ENCODE data around the gene EPB42. TPM values are rescaled to one million over a fixed set of nuclear protein-coding genes. Genes with fewer than 3 reads are reported as not detected.

Gene EPB42
- polyA plus RNA-seq, 3 donors: 0.08 to 0.13 TPM; not detected in 1

- no peak overlapping the region for H3K4me3 ChIP-seq (replicated peaks in 1 of 3; ENCODE audit: low read depth in 2 of 3, low read length in 3 of 3)
- peaks cover 78 to 100% of the 10 kb centered on the region in 2 donors for H3K36me3 ChIP-seq (replicated peaks in 1 of 2; ENCODE audit: control insufficient read depth in 1 of 2, insufficient read depth in 2 of 2, low read length in 2 of 2)
- H3K79me2 ChIP-seq (ENCODE audit: insufficient read depth, low read length): no peaks in the 10 kb centered on the region
- intact Hi-C loops (cut with micrococcal nuclease): no loop called here
- H3K9me3 ChIP-seq (replicated peaks in 1 of 2; ENCODE audit: control insufficient read depth in 1 of 2, insufficient read depth in 1 of 2, low read length in 2 of 2): no peaks in the 10 kb centered on the region
- no peak for TF ChIP-seq CTCF (IDR thresholded peaks at IDR 0.05)
- H3K27me3 ChIP-seq (ENCODE audit: control insufficient read depth in 2 of 2, insufficient read depth in 2 of 2, low read length in 2 of 2): no peaks in the 10 kb centered on the region
- no peak overlapping the region for H2AFZ ChIP-seq (ENCODE audit: insufficient read depth, low read depth, low read length, poor library complexity, severe bottlenecking)
- H3K4me1 ChIP-seq (ENCODE audit: control insufficient read depth in 1 of 2, insufficient read depth in 2 of 2, low read length in 2 of 2): no peaks in the 10 kb centered on the region
- no peak for DNase-seq
- no CpG with 5 or more reads among the region's 2 CpGs for WGBS (ENCODE audit: insufficient coverage)
- Mint-ChIP-seq H3K4me3 (no peak overlapping the region), H3K36me3 (peaks cover 55 to 74% of the 10 kb centered on the region in 2 donors), H3K27ac (no peak overlapping the region), H3K9me3 (no peaks in the 10 kb centered on the region), H3K4me1 (no peaks in the 10 kb centered on the region), H3K27me3 (ENCODE audit: low read depth in 3 of 3) (no peaks in the 10 kb centered on the region)
- H4K20me1 ChIP-seq (ENCODE audit: insufficient read depth, low read length): no peaks in the 10 kb centered on the region
- no peak overlapping the region for H3K4me2 ChIP-seq (replicated peaks; ENCODE audit: extremely low read depth, low read length, poor library complexity, severe bottlenecking)
- H3K9ac ChIP-seq (ENCODE audit: insufficient read depth, low read length, poor library complexity, severe bottlenecking): no peak overlapping the region
- H3K27ac ChIP-seq (ENCODE audit: low read depth in 1 of 2, low read length in 2 of 2): no peak overlapping the region
Measured at GRCh38 chr15:43151688-43152087, 69.1 kb downstream of the EPB42 start.

- Histone ChIP-seq H3K9ac (ENCODE audit: insufficient read depth, low read length, poor library complexity, severe bottlenecking) (no peak overlapping the region), H3K4me2 (replicated peaks; ENCODE audit: extremely low read depth, low read length, poor library complexity, severe bottlenecking) (no peak overlapping the region), H3K36me3 (replicated peaks in 1 of 2; ENCODE audit: control insufficient read depth in 1 of 2, insufficient read depth in 2 of 2, low read length in 2 of 2) (peaks cover 75 to 98% of the 10 kb centered on the region in 2 donors), H3K4me3 (replicated peaks in 1 of 3; ENCODE audit: low read depth in 2 of 3, low read length in 3 of 3) (no peak overlapping the region), H3K4me1 (ENCODE audit: control insufficient read depth in 1 of 2, insufficient read depth in 2 of 2, low read length in 2 of 2) (no peaks in the 10 kb centered on the region), H4K20me1 (ENCODE audit: insufficient read depth, low read length) (no peaks in the 10 kb centered on the region), H3K79me2 (ENCODE audit: insufficient read depth, low read length) (no peaks in the 10 kb centered on the region), H3K27ac (ENCODE audit: low read depth in 1 of 2, low read length in 2 of 2) (no peak overlapping the region), H3K9me3 (replicated peaks in 1 of 2; ENCODE audit: control insufficient read depth in 1 of 2, insufficient read depth in 1 of 2, low read length in 2 of 2) (no peaks in the 10 kb centered on the region), H3K27me3 (ENCODE audit: control insufficient read depth in 2 of 2, insufficient read depth in 2 of 2, low read length in 2 of 2) (no peaks in the 10 kb centered on the region), H2AFZ (ENCODE audit: insufficient read depth, low read depth, low read length, poor library complexity, severe bottlenecking) (no peak overlapping the region)
- WGBS (ENCODE audit: insufficient coverage): no CpG with 5 or more reads among the region's 5 CpGs
- no peak for TF ChIP-seq CTCF (IDR thresholded peaks at IDR 0.05)
- H3K4me1 Mint-ChIP-seq: no peaks in the 10 kb centered on the region
- no peak overlapping the region for H3K4me3 Mint-ChIP-seq
- DNase-seq: peak in 1 of 3 donors; percentile 34
- H3K36me3 Mint-ChIP-seq: peaks cover 56 to 77% of the 10 kb centered on the region in 2 donors
- peak overlapping the region in 1 of 7 donors; percentile 2 for H3K27ac Mint-ChIP-seq
- H3K27me3 Mint-ChIP-seq (ENCODE audit: low read depth in 3 of 3): no peaks in the 10 kb centered on the region
- intact Hi-C loops (cut with micrococcal nuclease): no loop called here
- H3K9me3 Mint-ChIP-seq: no peaks in the 10 kb centered on the region
Measured at GRCh38 chr15:43150191-43150929, 70.5 kb downstream of the EPB42 start.

Small RNA genes lying within 50 kb of the gene (small RNA-seq; reads per million reads assigned to genes)
- gene RF00019 (ENCODE audit: insufficient read length, low read depth): not detected

Other genes starting within 250 kb of the EPB42 start
- 1 to 10 TPM; 5.1 to 7.9 (median 6.3) TPM for gene UBR1, start 115.0 kb downstream of the EPB42 start, polyA plus RNA-seq
- gene TMEM62, start 87.4 kb downstream of the EPB42 start, polyA plus RNA-seq: 10 to 100 TPM; 10.5 to 11.3 (median 10.8) TPM
- gene CCNDBP1, start 35.6 kb downstream of the EPB42 start, polyA plus RNA-seq: 100 to 1,000 TPM in 2 of 3 donors, 10 to 100 TPM in 1; 79.2 to 205 (median 196) TPM
- gene TGM5, start 45.9 kb upstream of the EPB42 start, polyA plus RNA-seq: not detected
- gene TGM7, start 81.2 kb upstream of the EPB42 start, polyA plus RNA-seq: not detected
- gene LCMT2, start 109.6 kb upstream of the EPB42 start, polyA plus RNA-seq: 1 to 10 TPM in 2 of 3 donors, under 1 TPM in 1; 0.78 to 1.6 (median 1.4) TPM
- gene ZSCAN29, start 150.0 kb upstream of the EPB42 start, polyA plus RNA-seq: 1 to 10 TPM; 2.6 to 7.4 (median 4.3) TPM
- gene TUBGCP4, start 150.1 kb upstream of the EPB42 start, polyA plus RNA-seq: 1 to 10 TPM; 4.7 to 7.6 (median 6.1) TPM